Measurements from ENCODE around the gene RBM41.

DNA sequence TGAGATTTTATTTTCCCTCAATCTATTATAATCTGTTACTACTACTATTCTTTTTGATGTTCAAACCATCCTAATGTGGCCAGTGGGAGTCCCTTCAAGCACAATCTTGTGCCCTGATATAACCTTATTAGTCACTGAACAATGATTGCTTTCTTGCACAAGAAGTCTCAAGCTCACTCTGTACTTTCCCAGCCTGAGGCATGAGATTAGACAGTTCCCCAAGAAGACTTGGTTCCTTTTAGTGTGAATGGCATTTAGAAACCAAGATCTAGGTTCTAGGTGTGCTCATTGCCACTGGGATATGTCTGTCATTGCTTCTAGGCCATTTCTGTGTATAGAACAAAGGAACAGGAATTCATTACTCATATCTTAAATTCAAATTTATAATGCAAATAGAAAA, 28.0 kb upstream of the RBM41 start:
- TF ChIP-seq, protein P1, sequence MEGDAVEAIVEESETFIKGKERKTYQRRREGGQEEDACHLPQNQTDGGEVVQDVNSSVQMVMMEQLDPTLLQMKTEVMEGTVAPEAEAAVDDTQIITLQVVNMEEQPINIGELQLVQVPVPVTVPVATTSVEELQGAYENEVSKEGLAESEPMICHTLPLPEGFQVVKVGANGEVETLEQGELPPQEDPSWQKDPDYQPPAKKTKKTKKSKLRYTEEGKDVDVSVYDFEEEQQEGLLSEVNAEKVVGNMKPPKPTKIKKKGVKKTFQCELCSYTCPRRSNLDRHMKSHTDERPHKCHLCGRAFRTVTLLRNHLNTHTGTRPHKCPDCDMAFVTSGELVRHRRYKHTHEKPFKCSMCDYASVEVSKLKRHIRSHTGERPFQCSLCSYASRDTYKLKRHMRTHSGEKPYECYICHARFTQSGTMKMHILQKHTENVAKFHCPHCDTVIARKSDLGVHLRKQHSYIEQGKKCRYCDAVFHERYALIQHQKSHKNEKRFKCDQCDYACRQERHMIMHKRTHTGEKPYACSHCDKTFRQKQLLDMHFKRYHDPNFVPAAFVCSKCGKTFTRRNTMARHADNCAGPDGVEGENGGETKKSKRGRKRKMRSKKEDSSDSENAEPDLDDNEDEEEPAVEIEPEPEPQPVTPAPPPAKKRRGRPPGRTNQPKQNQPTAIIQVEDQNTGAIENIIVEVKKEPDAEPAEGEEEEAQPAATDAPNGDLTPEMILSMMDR (IDR thresholded peaks at IDR 0.05; ENCODE audit: low read length), result no peak
- TF ChIP-seq EZH2 (IDR thresholded peaks at IDR 0.05; ENCODE audit: borderline replicate concordance, low read length), result no peak
